Right lung (tissue), 10 donors: Measurements from ENCODE around the gene AP1S3. TPM values are rescaled to one million over a fixed set of nuclear protein-coding genes. Genes with fewer than 3 reads are reported as not detected.
"Not testable (repeated sequence)": the region's sequence is repeated elsewhere in the genome, so short reads cannot be mapped to it uniquely, and the experiment has no call there.

ENCODE experiments used
- DNase-seq, 2 donors: peaks; one replicate each; pipeline ENCODE4 v3.0.0-alpha.2; 2013
- long read RNA-seq, 8 donors: transcript quantifications; one replicate each; lab custom pipeline, GENCODE V29; 2026
- polyA plus RNA-seq, 5 donors: library from polyadenylated mRNA; unstranded; fragments of 120-200 nt; gene quantifications; one replicate each; pipeline versions ENCODE4 v1.2.1 to v1.2.3, GENCODE V29; 2013; ENCODE audit warnings: inconsistent platforms in 1 of 5, low replicate concordance in 1 of 5; ENCODE audit not compliant: insufficient read length in 5 of 5, insufficient read depth in 1 of 5

The AP1S3 gene
- polyA plus RNA-seq, result 1 to 10 TPM; 3.5 to 6.5 (median 5.0) TPM
- long read RNA-seq, donor 1, partial matches to known transcripts, result 0 of 2 reads
- long read RNA-seq, donor 1, other reads (novel, unspliced or antisense), result 0 of 2 reads
- long read RNA-seq, donor 2, result 0 reads
- long read RNA-seq, donor 3, result 0 reads
- long read RNA-seq, donor 4, result 0 reads
- long read RNA-seq, donor 5, partial matches to known transcripts, result 0 of 1 reads
- long read RNA-seq, donor 5, other reads (novel, unspliced or antisense), result 0 of 1 reads
- long read RNA-seq, donor 6, result 0 reads
- long read RNA-seq, donor 7, result 0 reads
- long read RNA-seq, donor 8, result 0 reads

DNA sequence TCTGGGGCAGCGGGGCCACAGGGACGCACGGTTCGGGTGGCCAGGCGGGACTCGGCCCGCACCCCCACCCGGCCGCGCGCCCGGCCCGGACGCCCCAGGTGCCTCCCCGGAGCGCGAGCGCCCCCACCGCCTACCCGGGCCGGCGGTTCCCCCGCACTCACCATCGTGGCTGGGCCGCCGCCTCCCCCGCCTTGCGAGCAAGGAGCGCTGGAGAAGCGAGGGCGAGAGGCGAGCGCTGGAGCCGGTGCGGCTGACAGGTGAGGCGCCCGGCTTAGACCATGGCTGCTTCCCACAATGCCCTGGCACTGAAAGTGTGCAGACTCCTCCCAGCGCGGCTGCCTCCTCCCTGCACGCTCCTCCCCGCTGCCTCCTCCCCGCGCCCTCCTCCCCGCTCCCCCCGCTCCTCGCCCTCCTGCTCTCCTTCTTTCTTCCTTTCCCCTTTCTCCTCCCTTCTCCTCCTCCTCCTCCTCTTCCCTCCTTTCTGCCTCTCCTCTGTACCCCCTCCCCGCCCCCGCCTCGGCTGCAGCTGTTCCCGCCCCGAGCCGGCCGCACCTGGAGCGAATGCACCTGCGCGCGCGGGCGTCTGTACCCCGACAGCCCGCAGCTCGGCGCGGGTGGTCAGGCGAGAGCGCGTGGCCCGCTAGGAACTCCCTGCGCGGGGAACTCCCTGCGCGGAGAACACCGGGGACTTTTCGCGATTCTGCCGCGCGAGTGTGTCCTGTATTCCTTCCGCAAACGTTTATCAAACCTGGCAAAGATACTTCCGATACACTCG is at the start of gene AP1S3:
TSS of gene AP1S3 (minus strand) at position 296 of the 775 bp plus-strand sequence. CDS start at position 164, 132 bp downstream.
- DNase-seq, result peak; percentile 42 to 59

DNA sequence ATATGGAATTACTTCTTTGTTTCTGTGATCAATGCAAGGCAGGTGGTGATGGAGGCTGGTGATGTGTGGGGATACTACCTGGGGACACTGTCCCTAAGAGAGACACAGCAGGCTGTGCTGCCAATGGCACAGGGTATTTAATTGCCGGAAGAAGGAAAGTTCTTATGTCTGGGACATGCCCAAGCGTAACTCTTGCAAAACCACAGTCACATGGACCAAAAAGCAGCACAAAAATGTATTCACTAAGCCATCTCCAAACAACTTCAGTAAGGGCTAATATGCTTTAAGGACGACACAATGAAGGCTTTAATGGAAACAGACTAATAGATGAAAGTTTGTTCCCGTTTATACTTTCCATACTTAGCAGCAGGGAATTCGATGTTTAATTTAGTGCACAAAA is 49.7 kb upstream of the AP1S3 start:
- no peak for DNase-seq

DNA sequence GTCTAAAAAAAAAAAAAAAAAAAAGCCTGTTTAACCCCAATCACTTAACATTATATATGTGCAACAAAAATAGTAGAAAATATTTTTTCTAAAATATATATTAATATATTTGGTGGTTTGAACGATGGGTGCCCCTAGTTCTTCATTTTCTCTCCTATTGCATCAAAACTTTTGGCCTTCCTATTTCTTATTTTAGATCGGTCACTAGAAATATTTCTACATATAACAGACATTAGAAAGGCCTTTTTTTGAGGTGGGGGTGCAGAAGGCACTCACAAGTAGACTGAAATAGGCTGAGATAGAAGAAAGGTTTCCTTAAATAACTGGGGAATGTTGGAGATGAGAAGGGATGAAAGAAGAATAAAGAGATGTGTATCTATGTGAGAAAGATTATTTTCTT is 49.3 kb upstream of the AP1S3 start:
- no peak for DNase-seq

DNA sequence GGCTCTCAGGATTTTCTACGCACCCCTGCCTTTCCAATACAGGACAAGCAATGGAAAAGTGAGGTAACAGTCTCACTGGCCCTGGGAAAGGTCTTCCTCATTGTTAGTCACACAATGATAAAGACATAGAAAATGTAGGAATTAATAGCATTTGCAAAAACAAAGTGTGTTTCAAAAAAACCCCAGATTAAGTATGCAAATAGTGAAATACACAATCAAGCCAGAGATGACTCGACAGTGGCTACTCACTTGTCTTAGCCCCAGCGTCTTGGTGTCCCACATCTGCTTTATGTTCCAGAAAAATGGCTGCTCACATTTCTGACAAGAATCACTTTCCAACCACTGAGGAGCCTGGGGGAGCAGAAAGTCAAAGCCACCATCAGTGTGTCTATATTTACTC is 47.0 kb upstream of the AP1S3 start:
- no peak for DNase-seq

- no peak for DNase-seq
These were observed 45.3 kb upstream of the AP1S3 start for GRCh38 chr2:223882715-223883114.

DNA sequence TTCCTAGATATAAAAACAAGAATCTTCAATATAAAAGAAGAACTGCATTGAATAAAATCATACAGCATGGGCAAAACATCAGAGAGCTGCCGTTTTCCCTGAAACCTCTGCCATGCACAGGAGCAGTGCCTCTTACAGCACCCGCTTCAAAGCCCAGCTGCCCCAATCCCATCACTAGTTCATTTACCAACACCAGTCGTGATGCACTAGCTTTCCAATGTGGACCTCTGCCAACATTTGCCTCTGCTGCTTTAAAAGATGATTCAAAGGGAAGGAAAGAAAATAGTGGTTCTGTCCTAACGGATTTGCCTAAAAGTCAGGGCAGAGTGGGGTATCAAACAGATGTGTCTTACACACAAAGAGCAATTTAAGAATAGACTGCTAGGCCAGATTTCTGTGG is 43.4 kb upstream of the AP1S3 start:
- no peak for DNase-seq

GRCh38 chr2:223877721-223878410 is 40.5 kb upstream of the AP1S3 start:
- DNase-seq, result peak in 1 of 2 donors; percentile 9

- no peak for DNase-seq
These were observed 36.3 kb upstream of the AP1S3 start for GRCh38 chr2:223873672-223874071.

DNA sequence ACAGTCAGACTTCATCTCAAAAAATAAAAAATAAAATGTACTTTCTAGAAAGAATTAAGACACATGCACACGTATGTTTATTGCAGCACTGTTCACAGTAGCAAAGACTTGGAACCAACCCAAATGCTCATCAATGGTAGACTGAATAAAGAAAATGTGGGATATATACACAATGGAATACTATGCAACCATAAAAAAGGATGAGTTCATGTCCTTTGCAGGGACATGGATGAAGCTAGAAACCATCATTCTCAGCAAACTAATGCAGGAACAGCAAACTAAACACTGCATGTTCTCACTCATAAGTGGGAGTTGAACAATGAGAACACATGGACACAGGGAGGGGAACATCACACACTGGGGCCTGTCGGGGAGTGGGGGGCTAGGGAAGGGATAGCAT is 35.4 kb upstream of the AP1S3 start:
- DNase-seq, result not testable (repeated sequence)

GRCh38 chr2:223871661-223872060 is 34.3 kb upstream of the AP1S3 start:
- DNase-seq, result not testable (repeated sequence)

GRCh38 chr2:223870840-223871611 is 33.6 kb upstream of the AP1S3 start:
- DNase-seq, result peak in 1 of 2 donors; percentile 11

GRCh38 chr2:223868005-223868404 is 30.6 kb upstream of the AP1S3 start:
- no peak for DNase-seq

DNA sequence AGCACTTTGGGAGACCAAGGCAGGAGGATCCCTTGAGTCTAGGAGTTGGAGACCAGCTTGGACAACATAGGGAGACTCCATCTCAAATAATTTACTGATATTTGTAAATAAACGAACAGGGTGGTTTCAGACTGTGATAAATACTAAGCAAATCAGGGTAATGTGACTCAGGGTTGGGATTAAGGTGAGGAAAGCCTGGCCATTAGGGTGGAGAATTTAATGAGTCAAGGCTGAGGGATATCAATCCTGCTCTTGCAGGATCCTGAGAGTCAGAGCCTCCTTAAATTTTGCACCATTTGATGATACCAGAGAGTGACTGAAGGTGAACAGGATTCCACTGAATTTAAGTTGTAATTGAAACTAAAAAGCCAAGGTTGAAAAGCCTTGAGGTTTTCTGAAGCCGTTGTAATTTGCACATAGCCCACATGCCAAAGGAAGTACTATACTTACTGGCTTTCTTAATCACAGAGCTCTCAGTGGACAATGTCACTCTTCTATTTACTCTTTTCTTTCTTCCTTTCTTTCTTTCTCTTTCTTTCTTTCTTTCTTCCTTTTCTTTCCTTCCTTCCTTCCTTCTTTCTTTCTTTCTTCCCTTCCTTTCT is 28.6 kb upstream of the AP1S3 start:
- DNase-seq, result no peak

- DNase-seq, result no peak
These were observed 27.7 kb upstream of the AP1S3 start for GRCh38 chr2:223865124-223865523.

DNA sequence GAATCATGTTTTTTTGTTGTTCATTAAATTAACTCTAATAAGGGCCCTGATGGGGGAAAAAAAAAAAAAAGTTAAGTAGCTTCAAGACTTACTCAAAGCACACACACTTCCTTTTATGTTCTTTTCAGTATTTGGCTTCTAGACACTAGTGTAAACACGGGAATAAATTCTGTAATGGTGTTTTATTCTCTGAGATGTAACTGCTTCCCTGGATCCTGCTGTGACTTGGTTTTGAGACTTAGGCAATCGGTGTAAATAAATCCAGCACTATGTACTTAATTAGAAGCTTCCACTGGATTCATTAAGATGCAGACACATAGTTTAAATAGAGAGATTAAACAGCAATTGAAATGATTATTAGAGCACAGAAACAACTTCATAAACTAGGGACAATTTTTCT is 26.1 kb upstream of the AP1S3 start:
- no peak for DNase-seq

DNA sequence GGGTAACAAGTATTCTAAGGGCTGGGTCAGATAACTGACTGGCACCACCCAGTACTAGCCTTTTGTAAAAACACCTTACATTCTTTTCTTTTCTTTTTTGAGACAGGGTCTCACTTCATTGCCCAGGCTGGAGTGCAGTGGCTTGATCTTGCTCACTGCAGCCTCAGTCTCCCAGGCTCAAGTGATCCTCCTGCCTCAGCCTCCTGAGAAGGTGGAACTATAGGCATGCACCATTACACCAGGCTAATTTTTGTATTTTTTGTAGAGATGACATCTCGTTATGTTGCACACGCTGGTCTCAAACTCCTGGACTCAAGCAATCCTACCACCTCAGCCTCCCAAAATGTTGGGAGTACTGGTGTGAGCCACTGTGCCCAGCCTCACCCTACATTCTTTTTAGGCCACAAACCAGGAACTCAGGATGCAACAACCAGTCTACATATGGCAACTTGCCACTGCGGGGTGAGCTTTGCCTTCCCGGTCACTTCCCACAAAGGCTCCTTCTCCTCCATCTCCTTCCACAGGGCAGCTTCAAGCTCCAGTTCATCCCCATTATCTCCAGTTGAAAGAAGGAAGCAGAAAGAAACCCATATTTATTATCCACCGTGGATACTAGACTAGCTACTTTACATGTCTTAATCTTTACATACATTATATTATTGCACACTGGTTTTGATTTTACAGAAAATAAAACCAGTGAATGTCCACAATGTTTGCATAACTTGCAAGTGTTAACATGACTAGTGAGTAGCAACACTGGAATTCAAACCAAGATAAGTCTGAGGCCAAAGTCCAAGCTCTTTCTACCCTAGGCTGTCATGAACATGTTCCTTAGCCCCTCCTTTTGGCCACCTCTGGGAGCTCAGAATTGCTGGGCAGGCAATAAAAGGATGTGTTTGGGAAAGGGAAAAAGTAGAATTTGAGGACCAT is 23.7 kb upstream of the AP1S3 start:
- DNase-seq, result no peak

DNA sequence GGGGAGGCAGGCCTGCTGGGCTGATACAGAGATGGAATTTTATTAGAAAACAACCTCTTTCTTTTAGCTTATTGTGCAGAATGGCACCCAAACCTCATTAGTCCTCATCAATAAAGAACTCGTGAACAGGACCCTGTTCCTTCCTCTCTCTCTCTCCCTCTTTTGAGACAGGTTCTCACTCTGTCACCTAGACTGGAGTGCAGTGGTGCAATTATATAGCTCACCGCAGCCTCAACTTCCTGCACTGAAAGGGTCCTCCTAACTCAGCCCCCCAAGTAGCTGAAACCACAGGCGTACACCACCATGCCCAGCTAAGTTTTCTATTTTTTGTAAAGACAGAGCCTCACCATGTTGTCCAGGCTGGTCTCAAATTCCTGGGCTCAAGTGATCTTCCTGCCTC is 21.7 kb upstream of the AP1S3 start:
- DNase-seq, result no peak

GRCh38 chr2:223856584-223856983 is 19.2 kb upstream of the AP1S3 start:
- DNase-seq, result no peak

GRCh38 chr2:223856021-223856420 is 18.6 kb upstream of the AP1S3 start:
- DNase-seq, result no peak

DNA sequence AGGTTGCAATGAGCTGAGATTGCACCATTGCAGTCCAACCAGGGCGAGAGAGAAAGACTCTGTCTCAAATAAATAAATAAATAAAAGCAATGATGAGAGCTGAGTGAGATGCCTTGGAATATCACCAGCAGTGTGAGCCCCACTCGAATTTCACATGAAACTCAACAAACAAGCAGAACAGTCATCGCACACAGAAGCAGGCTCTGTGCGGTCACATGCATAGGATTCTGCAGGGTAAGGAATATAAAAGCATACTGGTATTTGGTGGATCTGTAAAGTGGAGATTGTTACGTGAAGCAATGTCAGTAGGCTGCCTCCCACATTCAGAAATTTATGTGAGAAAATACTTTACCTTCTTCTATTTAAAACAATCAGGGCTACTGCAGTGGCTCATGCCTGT is 18.0 kb upstream of the AP1S3 start:
- DNase-seq, result no peak
